SK-N-SH (cell line): Measurements from ENCODE around the gene SLAIN2.

Experiments
- CTCF ChIP-seq: fragments of 200-600 bp; sonication (generic); IDR thresholded peaks from 2 replicates; pipeline ENCODE4 v1.6.1; 2017; ENCODE audit warnings: antibody characterized with exemption, mild to moderate bottlenecking, moderate library complexity
- ELF1 ChIP-seq: IDR thresholded peaks from 2 replicates; pipeline ENCODE4 v1.4.0; 2012
- MXI1 ChIP-seq: IDR thresholded peaks from 2 replicates; pipeline ENCODE4 v1.6.1; 2012; ENCODE audit warnings: mild to moderate bottlenecking, low read depth, low read length, improper control_type of control experiment
- POLR2AphosphoS5 ChIP-seq: IDR thresholded peaks from 2 replicates; pipeline ENCODE4 v1.6.1; 2012; ENCODE audit warnings: low read depth, low read length
- RAD21 ChIP-seq: IDR thresholded peaks from 2 replicates; pipeline ENCODE4 v1.6.1; 2012; ENCODE audit warnings: mild to moderate bottlenecking, low read length
- REST ChIP-seq: IDR thresholded peaks from 2 replicates; pipeline ENCODE4 v1.6.1; 2012; ENCODE audit warnings: mild to moderate bottlenecking, low read depth, low read length, moderate library complexity
- TAF1 ChIP-seq: IDR thresholded peaks from 2 replicates; pipeline ENCODE4 v1.6.1; 2012; ENCODE audit warnings: low read depth, mild to moderate bottlenecking, low read length, moderate library complexity, borderline replicate concordance
- TCF12 ChIP-seq: IDR thresholded peaks from 2 replicates; pipeline ENCODE4 v1.4.0; 2012

DNA sequence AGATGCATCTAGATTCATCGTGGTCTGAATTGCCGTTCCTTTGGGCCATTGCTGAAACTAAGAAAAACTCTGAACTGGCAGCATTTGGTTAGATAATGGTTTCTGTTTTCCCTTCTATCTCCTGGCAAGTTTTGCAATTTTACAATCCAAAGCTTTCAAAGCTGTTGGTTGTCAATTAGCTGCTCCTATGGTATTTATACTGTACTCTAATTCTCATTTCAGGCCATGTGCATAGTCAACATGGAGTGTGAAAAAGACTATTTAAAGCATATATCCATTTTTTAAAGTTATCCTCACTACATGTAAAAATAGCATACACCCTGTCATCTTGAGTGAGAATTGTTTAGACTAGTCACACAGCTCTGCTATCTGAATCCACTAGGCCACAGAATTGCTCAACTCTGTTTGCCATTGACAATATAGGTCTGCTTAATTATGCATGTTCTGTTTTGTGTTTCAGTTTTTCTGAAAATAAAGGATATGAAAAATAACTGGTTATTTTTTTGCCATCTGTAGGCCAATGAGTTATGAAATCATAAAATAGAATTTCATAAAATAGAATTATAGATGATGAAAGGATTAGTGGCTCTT lies 44.0 kb upstream of the SLAIN2 start:
- TF ChIP-seq CTCF (no peak), POLR2AphosphoS5 (no peak), TCF12 (no peak), TAF1 (no peak), MXI1 (no peak), RAD21 (no peak), REST (no peak), ELF1 (no peak)
